BE2C (cell line): Measurements from ENCODE around the gene PIGBOS1. TPM values are rescaled to one million over a fixed set of nuclear protein-coding genes. Genes with fewer than 3 reads are reported as not detected.

Experiments
- DNase-seq: peaks from one replicate; pipeline ENCODE4 v3.0.0-alpha.2; 2020
- H3K27me3 ChIP-seq: fragments of 250-450 bp; sonication (Bioruptor Pico); 2 replicates; pipeline ENCODE4 v1.5.1; 2020; ENCODE audit warnings: mild to moderate bottlenecking
- H3K36me3 ChIP-seq: fragments of 250-450 bp; sonication (Bioruptor Pico); 2 replicates; pipeline ENCODE4 v1.5.1; 2020; ENCODE audit warnings: mild to moderate bottlenecking
- H3K4me1 ChIP-seq: fragments of 250-450 bp; sonication (Bioruptor Pico); 2 replicates; pipeline ENCODE4 v1.5.1; 2020
- H3K4me3 ChIP-seq: 2 replicates; pipeline ENCODE4 v1.5.1; 2011; ENCODE audit warnings: low read depth, low read length
- H3K9me3 ChIP-seq: fragments of 250-450 bp; sonication (Bioruptor Pico); 2 replicates; pipeline ENCODE4 v1.5.1; 2020
- CTCF ChIP-seq: IDR thresholded peaks from 2 replicates; pipeline ENCODE4 v1.5.1; 2012; ENCODE audit warnings: mild to moderate bottlenecking, low read depth, low read length
- polyA plus RNA-seq: library from polyadenylated mRNA; unstranded; fragments of >200 nt; gene quantifications from one replicate; pipeline ENCODE4 v1.2.1, GENCODE V29; 2012; ENCODE audit warnings: low read depth, missing spikeins; ENCODE audit not compliant: insufficient read length, insufficient read depth

Gene PIGBOS1
- 5.6 TPM for polyA plus RNA-seq

GRCh38 chr15:55318588-55319494, at the start of gene PIGBOS1, which contains the start of gene PIGB:
TSS of gene PIGBOS1 (minus strand) at chr15:55319123. CDS start at chr15:55317792, 1,331 bp downstream.
TSS of gene PIGB (plus strand) at chr15:55319222. CDS start at chr15:55319251, 29 bp downstream.
- Histone ChIP-seq H3K4me3 (peak within 1 kb of the TSS; percentile 78), H3K4me1 (0 out of 2 replicates have a peak, but pooled peaks cover 2% of the 10 kb centered on the region), H3K9me3 (no peaks in the 10 kb centered on the region), H3K36me3 (no peaks in the 10 kb centered on the region), H3K27me3 (no peaks in the 10 kb centered on the region)
- DNase-seq: peak; percentile 84
- TF ChIP-seq CTCF: peak; percentile 25

- DNase-seq: no peak
- Histone ChIP-seq H3K4me1 (no peaks in the 10 kb centered on the region), H3K36me3 (no peaks in the 10 kb centered on the region), H3K27me3 (no peaks in the 10 kb centered on the region), H3K4me3 (no peak overlapping the region), H3K9me3 (no peaks in the 10 kb centered on the region)
- TF ChIP-seq CTCF: no peak
Measured at GRCh38 chr15:55366981-55367380, 48.1 kb upstream of the PIGBOS1 start.

- TF ChIP-seq CTCF: no peak
- peaks cover 5% of the 10 kb centered on the region for H3K4me1 ChIP-seq
- no peaks in the 10 kb centered on the region for H3K27me3 ChIP-seq
- no peak for DNase-seq
- H3K4me3 ChIP-seq: no peak overlapping the region
- H3K36me3 ChIP-seq: no peaks in the 10 kb centered on the region
- H3K9me3 ChIP-seq: no peaks in the 10 kb centered on the region
Measured at GRCh38 chr15:55362641-55363040, 43.7 kb upstream of the PIGBOS1 start.

- H3K4me3 ChIP-seq: no peak overlapping the region
- peaks cover 11% of the 10 kb centered on the region for H3K4me1 ChIP-seq
- no peak for TF ChIP-seq CTCF
- H3K36me3 ChIP-seq: no peaks in the 10 kb centered on the region
- no peaks in the 10 kb centered on the region for H3K9me3 ChIP-seq
- DNase-seq: no peak
- H3K27me3 ChIP-seq: no peaks in the 10 kb centered on the region
Measured at GRCh38 chr15:55361048-55361447, 42.1 kb upstream of the PIGBOS1 start.

DNA sequence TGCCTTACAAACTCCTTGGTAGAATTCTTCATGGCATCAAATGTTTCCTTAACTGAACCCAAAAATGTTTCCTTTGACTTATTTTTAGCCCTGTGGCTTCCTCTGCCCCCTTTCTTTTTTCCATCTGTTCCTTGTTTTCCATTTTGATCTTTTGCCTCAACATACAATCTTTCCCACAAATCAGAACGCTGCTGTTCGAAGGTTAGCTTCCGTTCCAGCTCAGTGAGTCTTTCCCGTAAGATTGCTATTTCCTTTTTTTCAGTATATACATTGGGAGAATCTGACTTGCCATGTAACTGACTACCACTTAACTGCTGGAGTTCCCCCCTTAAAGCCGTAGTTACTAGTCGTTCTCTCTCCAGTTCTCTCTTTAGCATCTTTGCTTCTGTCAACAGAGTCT, 41.3 kb upstream of the PIGBOS1 start:
- no peak for TF ChIP-seq CTCF
- Histone ChIP-seq H3K9me3 (no peaks in the 10 kb centered on the region), H3K27me3 (no peaks in the 10 kb centered on the region), H3K36me3 (no peaks in the 10 kb centered on the region), H3K4me1 (peaks cover 11% of the 10 kb centered on the region), H3K4me3 (no peak overlapping the region)
- no peak for DNase-seq

GRCh38 chr15:55358471-55358870, 39.5 kb upstream of the PIGBOS1 start:
- DNase-seq: no peak
- TF ChIP-seq CTCF: no peak
- no peaks in the 10 kb centered on the region for H3K36me3 ChIP-seq
- no peaks in the 10 kb centered on the region for H3K27me3 ChIP-seq
- H3K9me3 ChIP-seq: no peaks in the 10 kb centered on the region
- no peak overlapping the region for H3K4me3 ChIP-seq
- peaks cover 11% of the 10 kb centered on the region for H3K4me1 ChIP-seq
